GM23338 (cell line): ENCODE measurements around the gene C22orf39. TPM values are rescaled to one million over a fixed set of nuclear protein-coding genes. Genes with fewer than 3 reads are reported as not detected.

Experiments used
- ATAC-seq: fragments of 200-7000 bp; cut with Tn5 transposase; 3 replicates; pipeline ENCODE4 v1.9.1; 2020
- DNase-seq: peaks from one replicate; pipeline ENCODE4 v3.0.0-alpha.2; 2015; ENCODE audit warnings: low spot score
- H2AFZ ChIP-seq: fragments of 200-600 bp; sonication (generic); 2 replicates; pipeline ENCODE4 v1.8.0; 2016; ENCODE audit warnings: antibody characterized with exemption, mild to moderate bottlenecking, moderate library complexity
- H3F3A ChIP-seq: fragments of 200-600 bp; sonication (generic); replicated peaks from 2 replicates; pipeline ENCODE4 v1.8.0; 2017; ENCODE audit warnings: antibody characterized with exemption, mixed run types, low read depth
- H3K27ac ChIP-seq: fragments of 200-600 bp; sonication (generic); 2 replicates; pipeline ENCODE4 v1.6.1; 2016; ENCODE audit warnings: low read depth
- H3K27me3 ChIP-seq: fragments of 200-600 bp; sonication (generic); 2 replicates; pipeline ENCODE4 v1.8.0; 2016; ENCODE audit warnings: mild to moderate bottlenecking, mixed run types, moderate library complexity; ENCODE audit not compliant: insufficient read depth
- H3K36me3 ChIP-seq: fragments of 200-600 bp; sonication (generic); 2 replicates; pipeline ENCODE4 v1.8.0; 2016; ENCODE audit warnings: mild to moderate bottlenecking; ENCODE audit not compliant: insufficient read depth
- H3K4me1 ChIP-seq: fragments of 200-600 bp; sonication (generic); 2 replicates; pipeline ENCODE4 v1.8.0; 2016; ENCODE audit warnings: mild to moderate bottlenecking, moderate library complexity; ENCODE audit not compliant: insufficient read depth
- H3K4me2 ChIP-seq: fragments of 200-600 bp; sonication (generic); 2 replicates; pipeline ENCODE4 v1.7.1; 2017; ENCODE audit warnings: mixed run types
- H3K4me3 ChIP-seq: fragments of 200-600 bp; sonication (generic); 2 replicates; pipeline ENCODE4 v1.6.1; 2016; ENCODE audit warnings: mixed run types
- H3K79me2 ChIP-seq: fragments of 200-600 bp; sonication (generic); replicated peaks from 2 replicates; pipeline ENCODE4 v1.8.0; 2017; ENCODE audit warnings: mild to moderate bottlenecking; ENCODE audit not compliant: insufficient read depth
- H3K9me2 ChIP-seq: fragments of 200-600 bp; sonication (generic); 2 replicates; pipeline ENCODE4 v1.8.0; 2017; ENCODE audit not compliant: insufficient read depth
- H4K20me1 ChIP-seq: fragments of 200-600 bp; sonication (generic); replicated peaks from 2 replicates; pipeline ENCODE4 v1.8.0; 2017; ENCODE audit warnings: mild to moderate bottlenecking; ENCODE audit not compliant: insufficient read depth
- H3K27ac Mint-ChIP-seq: 2 replicates; pipeline ENCODE4 v1.8.0; 2020; ENCODE audit warnings: inconsistent platforms, mild to moderate bottlenecking, moderate library complexity, mixed read lengths
- H3K27me3 Mint-ChIP-seq: 3 replicates; pipeline ENCODE4 v1.8.0; 2022; ENCODE audit warnings: low read depth, mild to moderate bottlenecking, moderate library complexity, mixed read lengths, inconsistent platforms; ENCODE audit not compliant: insufficient read depth, poor library complexity
- H3K36me3 Mint-ChIP-seq: 3 replicates; pipeline ENCODE4 v1.8.0; 2021; ENCODE audit warnings: low read depth, mild to moderate bottlenecking, inconsistent platforms, moderate library complexity, mixed read lengths
- H3K4me1 Mint-ChIP-seq: 3 replicates; pipeline ENCODE4 v1.8.0; 2020; ENCODE audit warnings: mild to moderate bottlenecking, inconsistent platforms, mixed read lengths
- H3K4me3 Mint-ChIP-seq: 3 replicates; pipeline ENCODE4 v1.8.0; 2021; ENCODE audit warnings: moderate library complexity, mild to moderate bottlenecking, inconsistent platforms, mixed read lengths
- H3K9me3 Mint-ChIP-seq: 3 replicates; pipeline ENCODE4 v1.8.0; 2020; ENCODE audit warnings: moderate library complexity, mild to moderate bottlenecking, inconsistent platforms, mixed read lengths
- CREB1 ChIP-seq: fragments of 250-450 bp; sonication (Bioruptor Pico); IDR thresholded peaks from 2 replicates; pipeline ENCODE4 v1.5.0; 2020; ENCODE audit warnings: low read depth, mild to moderate bottlenecking, moderate library complexity
- CTCF ChIP-seq, 2 experiments: fragments of 200-600 bp in 1 of 2; sonication (generic) in 1 of 2; conservative IDR thresholded peaks; 2 replicates each; pipeline versions ENCODE4 v1.5.1 to v1.6.1; 2016 to 2017; ENCODE audit warnings: antibody characterized with exemption in 2 of 2, low read depth in 2 of 2, mild to moderate bottlenecking in 2 of 2, moderate library complexity in 1 of 2
- ETS1 ChIP-seq: IDR thresholded peaks from 2 replicates; pipeline ENCODE4 v1.6.1; 2016; ENCODE audit warnings: antibody characterized with exemption
- EZH2 ChIP-seq: fragments of 200-600 bp; sonication (generic); IDR thresholded peaks from one replicate; pipeline ENCODE4 v1.8.0; 2017; ENCODE audit warnings: antibody characterized with exemption, mild to moderate bottlenecking, low read depth; ENCODE audit not compliant: unreplicated experiment
- JUNB ChIP-seq: IDR thresholded peaks from one replicate; pipeline ENCODE4 v1.6.1; 2016; ENCODE audit warnings: antibody characterized with exemption; ENCODE audit not compliant: unreplicated experiment
- NANOG ChIP-seq: IDR thresholded peaks from 2 replicates; pipeline ENCODE4 v1.6.1; 2016; ENCODE audit warnings: antibody characterized with exemption, borderline replicate concordance
- POLR2AphosphoS5 ChIP-seq: IDR thresholded peaks from 2 replicates; pipeline ENCODE4 v1.6.1; 2016; ENCODE audit warnings: antibody characterized with exemption, low read depth
- STAT1 ChIP-seq: IDR thresholded peaks from one replicate; pipeline ENCODE4 v1.6.1; 2016; ENCODE audit warnings: antibody characterized with exemption; ENCODE audit not compliant: unreplicated experiment
- ZNF114 ChIP-seq: fragments of 250-450 bp; sonication (Bioruptor Pico); IDR thresholded peaks from 2 replicates; pipeline ENCODE4 v1.5.0; 2020; ENCODE audit warnings: mild to moderate bottlenecking, moderate library complexity
- ZNF331 ChIP-seq: fragments of 250-450 bp; sonication (Bioruptor Pico); IDR thresholded peaks from 2 replicates; pipeline ENCODE4 v1.5.0; 2020; ENCODE audit warnings: low read depth, mild to moderate bottlenecking, moderate library complexity
- ZNF462 ChIP-seq: fragments of 250-450 bp; sonication (Bioruptor Pico); IDR thresholded peaks from 2 replicates; pipeline ENCODE4 v1.5.0; 2020; ENCODE audit warnings: mild to moderate bottlenecking, moderate library complexity
- polyA plus RNA-seq: library from polyadenylated mRNA; unstranded; fragments of >200 nt; fragmentation: Nextera tagmentation; extraction: Ambion mirVana; gene quantifications from 2 replicates; pipeline ENCODE4 v1.2.1, GENCODE V29; 2016
- total RNA-seq: library from RNA; depleted of rRNA; stranded (reverse); fragments of >200 nt; shearing (Covaris generic); gene quantifications from 2 replicates; pipeline ENCODE4 v1.2.3, GENCODE V29; 2014

The C22orf39 gene
- total and polyA plus RNA-seq, 2 experiments from 2014 or later = 37.4 to 40.2 TPM

GRCh38 chr22:19434401-19434800, 13.1 kb downstream of the C22orf39 start:
- Histone ChIP-seq H3K4me3 (no peak overlapping the region), H3K79me2 (peaks cover 18% of the 10 kb centered on the region), H3F3A (peaks cover 13% of the 10 kb centered on the region; the same call in 1 of the 2 replicates), H3K9me2 (no peaks in the 10 kb centered on the region), H4K20me1 (peaks cover 24% of the 10 kb centered on the region), H3K4me2 (no peak overlapping the region), H3K27ac (no peak overlapping the region), H3K4me1 (peaks cover 18% of the 10 kb centered on the region), H3K27me3 (no peaks in the 10 kb centered on the region), H3K36me3 (no peaks in the 10 kb centered on the region), H2AFZ (no peak overlapping the region)
- no peak overlapping the region for H3K4me3 Mint-ChIP-seq
- H3K9me3 Mint-ChIP-seq = no peaks in the 10 kb centered on the region
- H3K36me3 Mint-ChIP-seq = peaks cover 21% of the 10 kb centered on the region
- TF ChIP-seq ETS1 (no peak), NANOG (no peak), STAT1 (no peak), POLR2AphosphoS5 (no peak), ZNF462 (no peak), ZNF331 (no peak), ZNF114 (no peak), CTCF (conservative IDR thresholded peaks at IDR 0.05; ENCODE audit: low read depth in 2 of 2) (no peak), EZH2 (no peak), JUNB (no peak), CREB1 (CRISPR knock-in tag) (no peak)
- peaks cover 8% of the 10 kb centered on the region for H3K27me3 Mint-ChIP-seq
- H3K27ac Mint-ChIP-seq = no peak overlapping the region
- DNase-seq = no peak
- no peak for ATAC-seq
- H3K4me1 Mint-ChIP-seq = peaks cover 15% of the 10 kb centered on the region
